Right ventricle myocardium inferior (tissue), 1 donor: ENCODE measurements around the gene CALHM4. TPM values are rescaled to one million over a fixed set of nuclear protein-coding genes. Genes with fewer than 3 reads are reported as not detected.

Source experiments
- ATAC-seq: fragments of 200-7000 bp; cut with Tn5 transposase; one replicate; pipeline ENCODE4 v1.9.1; 2020; ENCODE audit warnings: mild to moderate bottlenecking, moderate library complexity
- DNase-seq: peaks from one replicate; pipeline ENCODE4 v3.0.0; 2021; ENCODE audit errors: missing footprints
- intact Hi-C: fragments of 100-400 bp; cut with DNase I; formaldehyde crosslinking; loops from one replicate; pipeline ENCODE4 v1.11.0; 2022
- long read RNA-seq: library from polyadenylated mRNA; unstranded; transcript quantifications from one replicate; pipeline ENCODE4 v2.0.0, GENCODE V29; 2021
- total RNA-seq: library from RNA; stranded (reverse); fragmentation: NEBNext Ultra II Directional; extraction: Animal tissue kit (Norgen Biotek cat#: 25700); gene quantifications from one replicate; pipeline ENCODE4 v1.2.1, GENCODE V29; 2021
- donor health status: DM: no; HTN: yes; CAD: no; lungs with severe emphysema.

Gene CALHM4
- not detected for total RNA-seq
- long read RNA-seq, result 0 reads

- intact Hi-C loops, result no loop called here
- ATAC-seq (no peak), DNase-seq (no peak)
Measured at GRCh38 chr6:116553451-116553850, at the start of gene CALHM4. Gene CALHM4 (plus strand): TSS chr6:116553751. CDS start chr6:116553794, 43 bp downstream.

GRCh38 chr6:116507324-116507723 lies 46.2 kb upstream of the CALHM4 start:
- ATAC-seq (no peak), DNase-seq (no peak)
- intact Hi-C loops, result no loop called here

- intact Hi-C loops, result no loop called here
- DNase-seq, result no peak
- no peak for ATAC-seq
Measured at GRCh38 chr6:116508527-116508926, 45.0 kb upstream of the CALHM4 start.

GRCh38 chr6:116511424-116512110 lies 42.0 kb upstream of the CALHM4 start, which contains the start of gene CALHM5:
Gene CALHM5 (plus strand): TSS chr6:116511639. CDS start chr6:116511697, 58 bp downstream.
- DNase-seq (peak; percentile 69), ATAC-seq (peak; percentile 90)
- intact Hi-C loops, result loop anchor here (2.0 kb wide), 1 partner anchor 17 kb away; no protein-coding TSS in a partner anchor

- intact Hi-C loops, result loop anchor here (2.0 kb wide), 1 partner anchor 17 kb away; no protein-coding TSS in a partner anchor
- DNase-seq (no peak), ATAC-seq (peak; percentile 59)
Measured at GRCh38 chr6:116512111-116512559, 41.4 kb upstream of the CALHM4 start.

- intact Hi-C loops, result loop anchor here (2.0 kb wide), 1 partner anchor 16 kb away; no protein-coding TSS in a partner anchor
- no peak for DNase-seq
Measured at GRCh38 chr6:116512734-116513133, 40.8 kb upstream of the CALHM4 start.

GRCh38 chr6:116513224-116513875 lies 40.2 kb upstream of the CALHM4 start:
- DNase-seq (no peak), ATAC-seq (no peak)
- intact Hi-C loops, result loop anchor here (2.0 kb wide), 1 partner anchor 15 kb away; no protein-coding TSS in a partner anchor

More at GRCh38 chr6:116512734-116513133, 40.8 kb upstream of the CALHM4 start:
- ATAC-seq, result no peak

- no peak for DNase-seq
- intact Hi-C loops, result no loop called here
- no peak for ATAC-seq
Measured at GRCh38 chr6:116514111-116514510, 39.4 kb upstream of the CALHM4 start.

- intact Hi-C loops, result no loop called here
- DNase-seq, result no peak
- ATAC-seq, result no peak
Measured at GRCh38 chr6:116515141-116515540, 38.4 kb upstream of the CALHM4 start.

- intact Hi-C loops, result no loop called here
- DNase-seq, result no peak
- no peak for ATAC-seq
Measured at GRCh38 chr6:116518621-116519368, 34.8 kb upstream of the CALHM4 start.

- no peak for ATAC-seq
- intact Hi-C loops, result no loop called here
Measured at GRCh38 chr6:116522896-116523295, 30.7 kb upstream of the CALHM4 start.

GRCh38 chr6:116524236-116524635 lies 29.3 kb upstream of the CALHM4 start:
- ATAC-seq (no peak), DNase-seq (no peak)
- intact Hi-C loops, result no loop called here

More at GRCh38 chr6:116522896-116523295, 30.7 kb upstream of the CALHM4 start:
- DNase-seq, result no peak

- intact Hi-C loops, result loop anchor here (2.0 kb wide), 1 partner anchor 15 kb away; no protein-coding TSS in a partner anchor
- no peak for ATAC-seq
- DNase-seq, result no peak
Measured at GRCh38 chr6:116528133-116528532, 25.4 kb upstream of the CALHM4 start.

- no peak for DNase-seq
- no peak for ATAC-seq
- intact Hi-C loops, result loop anchor here (2.0 kb wide), 1 partner anchor 16 kb away; no protein-coding TSS in a partner anchor
Measured at GRCh38 chr6:116528780-116529179, 24.8 kb upstream of the CALHM4 start.

GRCh38 chr6:116529466-116530290 lies 23.9 kb upstream of the CALHM4 start:
- intact Hi-C loops, result loop anchor here (2.0 to 10.0 kb wide), 3 partner anchors 17 to 315 kb away; no protein-coding TSS in a partner anchor
- ATAC-seq, result no peak
- no peak for DNase-seq

- intact Hi-C loops, result loop anchor here (5.0 to 10.0 kb wide), 2 partner anchors 88 to 316 kb away; no protein-coding TSS in a partner anchor
- ATAC-seq (no peak), DNase-seq (no peak)
Measured at GRCh38 chr6:116530436-116530835, 23.1 kb upstream of the CALHM4 start.

GRCh38 chr6:116531675-116532570 lies 21.6 kb upstream of the CALHM4 start:
- DNase-seq (no peak), ATAC-seq (peak; percentile 78)
- intact Hi-C loops, result loop anchor here (2.0 to 10.0 kb wide), 3 partner anchors 90 to 317 kb away; no protein-coding TSS in a partner anchor
